WTC11 (cell line): ENCODE data around the gene ANAPC7. TPM values are rescaled to one million over a fixed set of nuclear protein-coding genes. Genes with fewer than 3 reads are reported as not detected.

Experiments
- ATAC-seq: fragments of 200-7000 bp; cut with Tn5 transposase; 2 replicates; pipeline ENCODE4 v1.10.0; 2021; ENCODE audit warnings: mild to moderate bottlenecking, moderate library complexity
- CTCF ChIA-PET: fragments of 300-600 bp; sonication (Branson Sonifier 250); formaldehyde crosslinking; loops from one replicate; lab custom pipeline; 2021; ENCODE audit warnings: antibody characterized with exemption; lab: Charles Lee
- POLR2A ChIA-PET: fragments of 350-600 bp; sonication (Branson Sonifier 250); formaldehyde crosslinking; loops from one replicate; lab custom pipeline; 2021; ENCODE audit warnings: antibody characterized with exemption; lab: Charles Lee
- DNase-seq: peaks from one replicate; pipeline ENCODE4 v3.0.0; 2021; ENCODE audit warnings: low spot score
- H3K27ac Mint-ChIP-seq: 2 replicates; pipeline ENCODE4 v1.8.0; 2021; ENCODE audit warnings: mixed read lengths
- H3K27me3 Mint-ChIP-seq: 2 replicates; pipeline ENCODE4 v1.8.0; 2021; ENCODE audit warnings: low read depth, mild to moderate bottlenecking, moderate library complexity, mixed read lengths
- H3K36me3 Mint-ChIP-seq: 2 replicates; pipeline ENCODE4 v1.8.0; 2021; ENCODE audit warnings: mixed read lengths
- H3K4me1 Mint-ChIP-seq: 2 replicates; pipeline ENCODE4 v1.8.0; 2022; ENCODE audit warnings: mixed read lengths
- H3K4me3 Mint-ChIP-seq: 2 replicates; pipeline ENCODE4 v1.8.0; 2021; ENCODE audit warnings: mild to moderate bottlenecking, moderate library complexity, mixed read lengths
- H3K9me3 Mint-ChIP-seq: 2 replicates; pipeline ENCODE4 v1.8.0; 2021; ENCODE audit warnings: mixed read lengths
- CREM ChIP-seq: sonication (generic); formaldehyde crosslinking; IDR thresholded peaks from 2 replicates; pipeline ENCODE4 v1.8.1; 2022; ENCODE audit warnings: mild to moderate bottlenecking, missing genetic modification reagents, moderate library complexity
- ETV6 ChIP-seq: sonication (generic); formaldehyde crosslinking; IDR thresholded peaks from 2 replicates; pipeline ENCODE4 v1.8.1; 2022; ENCODE audit warnings: mild to moderate bottlenecking, missing genetic modification reagents
- HMGA2 ChIP-seq: fragments of 250-450 bp; sonication (Bioruptor Pico); IDR thresholded peaks from 2 replicates; pipeline ENCODE4 v1.4.0; 2021; ENCODE audit warnings: mild to moderate bottlenecking, moderate library complexity
- MYBL2 ChIP-seq: sonication (generic); formaldehyde crosslinking; IDR thresholded peaks from 2 replicates; pipeline ENCODE4 v1.8.1; 2023; ENCODE audit warnings: mild to moderate bottlenecking, moderate library complexity, missing genetic modification reagents
- TEAD1 ChIP-seq: sonication (generic); formaldehyde crosslinking; IDR thresholded peaks from 2 replicates; pipeline ENCODE4 v1.8.0; 2022; ENCODE audit warnings: mild to moderate bottlenecking, missing genetic modification reagents
- TP53 ChIP-seq: sonication (generic); formaldehyde crosslinking; IDR thresholded peaks from 2 replicates; pipeline ENCODE4 v1.8.1; 2023; ENCODE audit warnings: mild to moderate bottlenecking, missing genetic modification reagents
- ZNF396 ChIP-seq: fragments of 250-450 bp; sonication (Bioruptor Pico); IDR thresholded peaks from 2 replicates; pipeline ENCODE4 v1.8.0; 2021; ENCODE audit warnings: mild to moderate bottlenecking, moderate library complexity, borderline replicate concordance
- total RNA-seq: library from RNA; stranded (reverse); gene quantifications from 3 replicates; pipeline ENCODE4 v1.2.3, GENCODE V29; 2021
- TF ChIP-seq, protein P1 (sequence below): fragments of 200-600 bp; IDR thresholded peaks from 2 replicates; pipeline ENCODE4 v1.8.0; 2022; ENCODE audit warnings: antibody characterized with exemption
- TF ChIP-seq, protein P2 (sequence below): sonication (generic); formaldehyde crosslinking; IDR thresholded peaks from 2 replicates; pipeline ENCODE4 v1.8.1; 2023; ENCODE audit warnings: mild to moderate bottlenecking, missing genetic modification reagents, borderline replicate concordance
- TF ChIP-seq, protein P3 (sequence below): sonication (generic); formaldehyde crosslinking; IDR thresholded peaks from 2 replicates; pipeline ENCODE4 v1.8.0; 2022; ENCODE audit warnings: mild to moderate bottlenecking, missing genetic modification reagents
- TF ChIP-seq, protein P4 (sequence below): fragments of 250-450 bp; sonication (Bioruptor Pico); IDR thresholded peaks from 2 replicates; pipeline ENCODE4 v1.8.0; 2021; ENCODE audit warnings: mild to moderate bottlenecking
- TF ChIP-seq, protein P5 (sequence below): fragments of 250-450 bp; sonication (Bioruptor Pico); conservative IDR thresholded peaks from 2 replicates; pipeline ENCODE4 v1.9.0; 2021; ENCODE audit warnings: mild to moderate bottlenecking
- TF ChIP-seq, protein P6 (sequence below): sonication (generic); formaldehyde crosslinking; IDR thresholded peaks from 2 replicates; pipeline ENCODE4 v1.8.1; 2022; ENCODE audit warnings: mild to moderate bottlenecking, missing genetic modification reagents, moderate library complexity, borderline replicate concordance
- TF ChIP-seq, protein P7 (sequence below): sonication (generic); formaldehyde crosslinking; IDR thresholded peaks from 2 replicates; pipeline ENCODE4 v1.8.1; 2022; ENCODE audit warnings: low read depth, mild to moderate bottlenecking, moderate library complexity, missing genetic modification reagents, borderline replicate concordance
- TF ChIP-seq, protein P8 (sequence below): sonication (generic); formaldehyde crosslinking; IDR thresholded peaks from 2 replicates; pipeline ENCODE4 v1.8.0; 2023; ENCODE audit warnings: mild to moderate bottlenecking, missing genetic modification reagents
- TF ChIP-seq, protein P9 (sequence below): sonication (generic); formaldehyde crosslinking; IDR thresholded peaks from 2 replicates; pipeline ENCODE4 v1.8.0; 2023; ENCODE audit warnings: missing genetic modification reagents

The ANAPC7 gene
- total RNA-seq, 1 experiment from 2014 or later = 93.4 TPM

DNA sequence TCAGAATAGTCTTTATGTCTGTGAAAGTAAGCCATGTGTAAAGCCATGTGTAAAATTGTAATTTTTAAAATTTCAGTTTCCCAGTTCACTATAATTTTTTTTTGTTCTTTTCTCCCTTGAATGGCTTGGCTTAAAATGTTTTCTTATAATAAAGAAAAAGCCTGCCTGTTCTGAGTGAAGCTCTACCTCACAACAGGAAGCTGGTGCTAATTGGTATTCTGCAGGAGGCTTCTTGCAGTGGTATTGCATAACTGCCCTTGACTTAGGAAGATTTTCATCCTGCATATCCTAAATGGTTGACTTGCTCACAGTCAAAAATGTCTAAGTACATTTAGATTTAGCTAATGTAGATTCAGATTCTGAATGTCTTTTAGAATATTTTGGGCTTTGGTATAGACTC is 73.0 kb downstream of the ANAPC7 start (continued):
- TF ChIP-seq, protein P1, sequence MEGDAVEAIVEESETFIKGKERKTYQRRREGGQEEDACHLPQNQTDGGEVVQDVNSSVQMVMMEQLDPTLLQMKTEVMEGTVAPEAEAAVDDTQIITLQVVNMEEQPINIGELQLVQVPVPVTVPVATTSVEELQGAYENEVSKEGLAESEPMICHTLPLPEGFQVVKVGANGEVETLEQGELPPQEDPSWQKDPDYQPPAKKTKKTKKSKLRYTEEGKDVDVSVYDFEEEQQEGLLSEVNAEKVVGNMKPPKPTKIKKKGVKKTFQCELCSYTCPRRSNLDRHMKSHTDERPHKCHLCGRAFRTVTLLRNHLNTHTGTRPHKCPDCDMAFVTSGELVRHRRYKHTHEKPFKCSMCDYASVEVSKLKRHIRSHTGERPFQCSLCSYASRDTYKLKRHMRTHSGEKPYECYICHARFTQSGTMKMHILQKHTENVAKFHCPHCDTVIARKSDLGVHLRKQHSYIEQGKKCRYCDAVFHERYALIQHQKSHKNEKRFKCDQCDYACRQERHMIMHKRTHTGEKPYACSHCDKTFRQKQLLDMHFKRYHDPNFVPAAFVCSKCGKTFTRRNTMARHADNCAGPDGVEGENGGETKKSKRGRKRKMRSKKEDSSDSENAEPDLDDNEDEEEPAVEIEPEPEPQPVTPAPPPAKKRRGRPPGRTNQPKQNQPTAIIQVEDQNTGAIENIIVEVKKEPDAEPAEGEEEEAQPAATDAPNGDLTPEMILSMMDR = no peak
- TF ChIP-seq, protein P2, sequence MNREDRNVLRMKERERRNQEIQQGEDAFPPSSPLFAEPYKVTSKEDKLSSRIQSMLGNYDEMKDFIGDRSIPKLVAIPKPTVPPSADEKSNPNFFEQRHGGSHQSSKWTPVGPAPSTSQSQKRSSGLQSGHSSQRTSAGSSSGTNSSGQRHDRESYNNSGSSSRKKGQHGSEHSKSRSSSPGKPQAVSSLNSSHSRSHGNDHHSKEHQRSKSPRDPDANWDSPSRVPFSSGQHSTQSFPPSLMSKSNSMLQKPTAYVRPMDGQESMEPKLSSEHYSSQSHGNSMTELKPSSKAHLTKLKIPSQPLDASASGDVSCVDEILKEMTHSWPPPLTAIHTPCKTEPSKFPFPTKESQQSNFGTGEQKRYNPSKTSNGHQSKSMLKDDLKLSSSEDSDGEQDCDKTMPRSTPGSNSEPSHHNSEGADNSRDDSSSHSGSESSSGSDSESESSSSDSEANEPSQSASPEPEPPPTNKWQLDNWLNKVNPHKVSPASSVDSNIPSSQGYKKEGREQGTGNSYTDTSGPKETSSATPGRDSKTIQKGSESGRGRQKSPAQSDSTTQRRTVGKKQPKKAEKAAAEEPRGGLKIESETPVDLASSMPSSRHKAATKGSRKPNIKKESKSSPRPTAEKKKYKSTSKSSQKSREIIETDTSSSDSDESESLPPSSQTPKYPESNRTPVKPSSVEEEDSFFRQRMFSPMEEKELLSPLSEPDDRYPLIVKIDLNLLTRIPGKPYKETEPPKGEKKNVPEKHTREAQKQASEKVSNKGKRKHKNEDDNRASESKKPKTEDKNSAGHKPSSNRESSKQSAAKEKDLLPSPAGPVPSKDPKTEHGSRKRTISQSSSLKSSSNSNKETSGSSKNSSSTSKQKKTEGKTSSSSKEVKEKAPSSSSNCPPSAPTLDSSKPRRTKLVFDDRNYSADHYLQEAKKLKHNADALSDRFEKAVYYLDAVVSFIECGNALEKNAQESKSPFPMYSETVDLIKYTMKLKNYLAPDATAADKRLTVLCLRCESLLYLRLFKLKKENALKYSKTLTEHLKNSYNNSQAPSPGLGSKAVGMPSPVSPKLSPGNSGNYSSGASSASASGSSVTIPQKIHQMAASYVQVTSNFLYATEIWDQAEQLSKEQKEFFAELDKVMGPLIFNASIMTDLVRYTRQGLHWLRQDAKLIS (CRISPR knock-in tag) = no peak
- TF ChIP-seq, protein P3, sequence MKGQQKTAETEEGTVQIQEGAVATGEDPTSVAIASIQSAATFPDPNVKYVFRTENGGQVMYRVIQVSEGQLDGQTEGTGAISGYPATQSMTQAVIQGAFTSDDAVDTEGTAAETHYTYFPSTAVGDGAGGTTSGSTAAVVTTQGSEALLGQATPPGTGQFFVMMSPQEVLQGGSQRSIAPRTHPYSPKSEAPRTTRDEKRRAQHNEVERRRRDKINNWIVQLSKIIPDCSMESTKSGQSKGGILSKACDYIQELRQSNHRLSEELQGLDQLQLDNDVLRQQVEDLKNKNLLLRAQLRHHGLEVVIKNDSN (CRISPR knock-in tag) = no peak
- TF ChIP-seq MYBL2 = no peak
- TF ChIP-seq, protein P4, sequence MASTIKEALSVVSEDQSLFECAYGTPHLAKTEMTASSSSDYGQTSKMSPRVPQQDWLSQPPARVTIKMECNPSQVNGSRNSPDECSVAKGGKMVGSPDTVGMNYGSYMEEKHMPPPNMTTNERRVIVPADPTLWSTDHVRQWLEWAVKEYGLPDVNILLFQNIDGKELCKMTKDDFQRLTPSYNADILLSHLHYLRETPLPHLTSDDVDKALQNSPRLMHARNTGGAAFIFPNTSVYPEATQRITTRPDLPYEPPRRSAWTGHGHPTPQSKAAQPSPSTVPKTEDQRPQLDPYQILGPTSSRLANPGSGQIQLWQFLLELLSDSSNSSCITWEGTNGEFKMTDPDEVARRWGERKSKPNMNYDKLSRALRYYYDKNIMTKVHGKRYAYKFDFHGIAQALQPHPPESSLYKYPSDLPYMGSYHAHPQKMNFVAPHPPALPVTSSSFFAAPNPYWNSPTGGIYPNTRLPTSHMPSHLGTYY (CRISPR knock-in tag) = no peak

DNA sequence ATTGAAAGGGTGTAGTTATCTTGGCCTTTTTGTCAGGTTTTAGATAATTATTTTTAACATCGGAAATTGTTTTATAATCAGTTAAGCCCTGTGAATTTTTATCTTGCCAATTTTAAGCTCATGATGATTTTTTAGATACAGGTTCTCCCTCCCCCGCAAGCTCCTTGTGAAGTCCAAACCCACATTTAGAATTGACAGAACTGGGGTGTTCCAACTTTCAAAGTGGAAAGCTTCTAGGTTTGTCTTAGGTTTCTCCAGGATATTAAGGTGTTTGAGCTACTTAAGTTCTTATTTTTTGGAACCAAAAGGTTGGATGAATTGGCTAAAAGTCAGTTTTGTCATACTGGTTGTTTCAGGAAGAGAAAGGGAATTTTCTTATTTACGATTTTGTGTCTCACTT is 73.4 kb downstream of the ANAPC7 start:
- Mint-ChIP-seq H3K9me3 (no peaks in the 10 kb centered on the region), H3K27me3 (no peaks in the 10 kb centered on the region), H3K36me3 (peaks cover 75% of the 10 kb centered on the region), H3K4me3 (no peak overlapping the region), H3K27ac (peak overlapping the region; percentile 88), H3K4me1 (peaks cover 10% of the 10 kb centered on the region)
- ChIA-PET CTCF (interaction anchor here (1.6 kb wide), 1 partner anchor 101 kb away, joined by 4 read pairs; no protein-coding TSS in a partner anchor), POLR2A (interaction anchor here (0.9 kb wide), 1 partner anchor 49 kb away, joined by 3 read pairs; the partner anchor contains the start of gene ATP2A2)
- TF ChIP-seq TEAD1 (CRISPR knock-in tag) (no peak), TP53 (CRISPR knock-in tag) (no peak), ETV6 (no peak)
- TF ChIP-seq, protein P5, sequence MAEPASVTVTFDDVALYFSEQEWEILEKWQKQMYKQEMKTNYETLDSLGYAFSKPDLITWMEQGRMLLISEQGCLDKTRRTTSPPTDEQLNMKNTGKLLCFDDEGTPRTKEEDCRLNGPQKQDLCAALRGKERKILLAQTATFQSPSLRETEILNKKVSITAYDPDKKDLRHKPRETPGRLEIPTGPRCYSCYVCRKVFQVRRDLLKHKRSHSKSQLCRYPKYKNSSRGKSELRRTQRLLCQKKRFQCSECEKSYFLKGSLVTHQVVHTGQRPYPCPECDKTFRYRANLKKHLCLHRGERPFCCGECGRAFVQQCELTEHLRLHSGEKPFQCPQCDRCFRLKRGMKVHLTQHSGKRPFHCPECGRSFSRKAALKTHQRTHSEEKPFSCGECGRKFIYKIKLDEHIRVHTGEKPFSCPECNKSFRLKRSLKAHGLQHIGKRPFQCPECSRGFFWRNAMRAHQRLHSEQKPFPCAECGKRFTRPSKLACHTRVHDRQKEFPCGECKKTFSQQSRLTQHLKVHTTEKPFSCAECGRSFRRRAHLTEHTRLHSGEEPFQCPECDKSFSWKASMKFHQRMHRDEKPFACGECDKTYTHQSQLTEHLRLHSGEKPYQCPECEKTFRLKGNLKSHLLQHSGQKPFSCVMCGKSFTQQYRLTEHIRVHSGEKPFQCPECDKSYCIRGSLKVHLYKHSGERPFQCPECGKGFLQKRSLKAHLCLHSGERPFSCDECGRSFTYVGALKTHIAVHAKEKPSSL (CRISPR knock-in tag) = no peak
- DNase-seq = no peak
- ATAC-seq = no peak

DNA sequence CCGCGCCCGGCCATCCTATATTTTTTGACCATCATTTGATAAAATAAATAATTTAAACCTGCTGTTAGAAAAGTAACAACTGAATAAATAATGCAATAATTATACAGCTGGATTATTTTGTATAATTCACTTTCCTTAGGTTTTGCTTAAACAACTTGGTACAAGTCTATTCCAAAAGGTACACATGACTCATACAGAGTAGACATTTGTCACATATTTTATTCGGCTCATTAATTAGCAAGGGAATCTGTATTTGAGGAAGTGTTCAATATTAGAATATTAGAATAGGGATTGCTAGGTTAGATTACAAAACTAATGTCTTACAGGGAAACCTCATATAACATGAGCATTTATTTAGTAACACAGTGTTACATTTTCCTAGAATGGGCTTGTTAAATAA is 73.8 kb downstream of the ANAPC7 start:
- ATAC-seq = no peak
- Mint-ChIP-seq H3K4me1 (peaks cover 10% of the 10 kb centered on the region), H3K4me3 (no peak overlapping the region), H3K27me3 (no peaks in the 10 kb centered on the region), H3K36me3 (peaks cover 73% of the 10 kb centered on the region), H3K27ac (no peak overlapping the region), H3K9me3 (no peaks in the 10 kb centered on the region)
- CTCF ChIA-PET = interaction anchor here (1.6 kb wide), 1 partner anchor 102 kb away, joined by 4 read pairs; no protein-coding TSS in a partner anchor
- POLR2A ChIA-PET = interaction anchor here (0.9 kb wide), 1 partner anchor 48 kb away, joined by 3 read pairs; the partner anchor contains the start of gene ATP2A2
- DNase-seq = no peak
- TF ChIP-seq, protein P6, sequence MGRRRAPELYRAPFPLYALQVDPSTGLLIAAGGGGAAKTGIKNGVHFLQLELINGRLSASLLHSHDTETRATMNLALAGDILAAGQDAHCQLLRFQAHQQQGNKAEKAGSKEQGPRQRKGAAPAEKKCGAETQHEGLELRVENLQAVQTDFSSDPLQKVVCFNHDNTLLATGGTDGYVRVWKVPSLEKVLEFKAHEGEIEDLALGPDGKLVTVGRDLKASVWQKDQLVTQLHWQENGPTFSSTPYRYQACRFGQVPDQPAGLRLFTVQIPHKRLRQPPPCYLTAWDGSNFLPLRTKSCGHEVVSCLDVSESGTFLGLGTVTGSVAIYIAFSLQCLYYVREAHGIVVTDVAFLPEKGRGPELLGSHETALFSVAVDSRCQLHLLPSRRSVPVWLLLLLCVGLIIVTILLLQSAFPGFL (CRISPR knock-in tag) = no peak
- TF ChIP-seq, protein P7, sequence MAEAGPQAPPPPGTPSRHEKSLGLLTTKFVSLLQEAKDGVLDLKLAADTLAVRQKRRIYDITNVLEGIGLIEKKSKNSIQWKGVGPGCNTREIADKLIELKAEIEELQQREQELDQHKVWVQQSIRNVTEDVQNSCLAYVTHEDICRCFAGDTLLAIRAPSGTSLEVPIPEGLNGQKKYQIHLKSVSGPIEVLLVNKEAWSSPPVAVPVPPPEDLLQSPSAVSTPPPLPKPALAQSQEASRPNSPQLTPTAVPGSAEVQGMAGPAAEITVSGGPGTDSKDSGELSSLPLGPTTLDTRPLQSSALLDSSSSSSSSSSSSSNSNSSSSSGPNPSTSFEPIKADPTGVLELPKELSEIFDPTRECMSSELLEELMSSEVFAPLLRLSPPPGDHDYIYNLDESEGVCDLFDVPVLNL = no peak
- TF ChIP-seq TP53 (CRISPR knock-in tag) = no peak
- TF ChIP-seq HMGA2 (CRISPR knock-in tag) = no peak
- TF ChIP-seq ZNF396 (CRISPR knock-in tag) = no peak
- TF ChIP-seq CREM (CRISPR knock-in tag) = no peak
- TF ChIP-seq, protein P8, sequence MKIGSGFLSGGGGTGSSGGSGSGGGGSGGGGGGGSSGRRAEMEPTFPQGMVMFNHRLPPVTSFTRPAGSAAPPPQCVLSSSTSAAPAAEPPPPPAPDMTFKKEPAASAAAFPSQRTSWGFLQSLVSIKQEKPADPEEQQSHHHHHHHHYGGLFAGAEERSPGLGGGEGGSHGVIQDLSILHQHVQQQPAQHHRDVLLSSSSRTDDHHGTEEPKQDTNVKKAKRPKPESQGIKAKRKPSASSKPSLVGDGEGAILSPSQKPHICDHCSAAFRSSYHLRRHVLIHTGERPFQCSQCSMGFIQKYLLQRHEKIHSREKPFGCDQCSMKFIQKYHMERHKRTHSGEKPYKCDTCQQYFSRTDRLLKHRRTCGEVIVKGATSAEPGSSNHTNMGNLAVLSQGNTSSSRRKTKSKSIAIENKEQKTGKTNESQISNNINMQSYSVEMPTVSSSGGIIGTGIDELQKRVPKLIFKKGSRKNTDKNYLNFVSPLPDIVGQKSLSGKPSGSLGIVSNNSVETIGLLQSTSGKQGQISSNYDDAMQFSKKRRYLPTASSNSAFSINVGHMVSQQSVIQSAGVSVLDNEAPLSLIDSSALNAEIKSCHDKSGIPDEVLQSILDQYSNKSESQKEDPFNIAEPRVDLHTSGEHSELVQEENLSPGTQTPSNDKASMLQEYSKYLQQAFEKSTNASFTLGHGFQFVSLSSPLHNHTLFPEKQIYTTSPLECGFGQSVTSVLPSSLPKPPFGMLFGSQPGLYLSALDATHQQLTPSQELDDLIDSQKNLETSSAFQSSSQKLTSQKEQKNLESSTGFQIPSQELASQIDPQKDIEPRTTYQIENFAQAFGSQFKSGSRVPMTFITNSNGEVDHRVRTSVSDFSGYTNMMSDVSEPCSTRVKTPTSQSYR (CRISPR knock-in tag) = no peak
- TF ChIP-seq, protein P9, sequence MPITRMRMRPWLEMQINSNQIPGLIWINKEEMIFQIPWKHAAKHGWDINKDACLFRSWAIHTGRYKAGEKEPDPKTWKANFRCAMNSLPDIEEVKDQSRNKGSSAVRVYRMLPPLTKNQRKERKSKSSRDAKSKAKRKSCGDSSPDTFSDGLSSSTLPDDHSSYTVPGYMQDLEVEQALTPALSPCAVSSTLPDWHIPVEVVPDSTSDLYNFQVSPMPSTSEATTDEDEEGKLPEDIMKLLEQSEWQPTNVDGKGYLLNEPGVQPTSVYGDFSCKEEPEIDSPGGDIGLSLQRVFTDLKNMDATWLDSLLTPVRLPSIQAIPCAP (CRISPR knock-in tag) = no peak
